ENCODE measurements around the gene LRP1.

DNA sequence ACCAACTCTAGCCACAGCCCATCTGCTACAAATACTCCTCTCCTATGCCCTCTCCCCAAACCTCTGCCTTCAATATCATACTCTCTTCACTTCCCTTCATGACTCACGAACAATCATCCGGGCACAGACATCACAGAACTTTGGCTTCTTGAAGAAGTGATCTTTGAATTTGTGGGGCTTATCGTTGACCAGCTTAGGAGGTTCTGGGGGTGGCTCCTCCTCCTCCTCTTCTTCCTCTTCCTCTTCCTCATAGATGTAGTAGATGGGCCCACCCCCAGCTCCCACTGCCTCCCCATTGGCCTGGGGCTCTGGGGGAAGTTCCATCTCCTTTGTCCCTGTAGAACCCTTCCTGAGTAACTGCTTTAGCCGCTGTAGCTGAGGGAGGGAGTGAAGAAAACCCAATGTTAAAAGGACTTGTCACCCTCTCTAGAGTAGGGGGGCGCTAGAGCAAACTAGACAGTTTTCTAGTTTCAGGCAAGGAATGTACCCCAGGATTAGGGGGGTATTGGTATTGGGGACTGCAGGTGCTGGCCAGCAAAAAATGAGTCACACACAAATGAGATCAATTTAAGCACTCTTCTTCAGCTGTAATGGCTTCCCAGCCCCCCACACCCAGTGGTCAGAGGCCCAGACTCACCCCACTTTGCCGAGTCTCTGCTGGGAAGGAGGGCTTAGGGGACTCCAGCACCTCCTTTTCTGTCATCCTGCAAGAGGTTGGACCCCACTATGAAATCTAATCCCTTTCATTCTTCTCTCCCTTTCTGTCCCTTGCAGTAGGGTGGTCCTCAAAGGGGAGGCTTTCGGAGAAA is 120.9 kb downstream of the LRP1 start:
- TF ChIP-seq, protein P1, sequence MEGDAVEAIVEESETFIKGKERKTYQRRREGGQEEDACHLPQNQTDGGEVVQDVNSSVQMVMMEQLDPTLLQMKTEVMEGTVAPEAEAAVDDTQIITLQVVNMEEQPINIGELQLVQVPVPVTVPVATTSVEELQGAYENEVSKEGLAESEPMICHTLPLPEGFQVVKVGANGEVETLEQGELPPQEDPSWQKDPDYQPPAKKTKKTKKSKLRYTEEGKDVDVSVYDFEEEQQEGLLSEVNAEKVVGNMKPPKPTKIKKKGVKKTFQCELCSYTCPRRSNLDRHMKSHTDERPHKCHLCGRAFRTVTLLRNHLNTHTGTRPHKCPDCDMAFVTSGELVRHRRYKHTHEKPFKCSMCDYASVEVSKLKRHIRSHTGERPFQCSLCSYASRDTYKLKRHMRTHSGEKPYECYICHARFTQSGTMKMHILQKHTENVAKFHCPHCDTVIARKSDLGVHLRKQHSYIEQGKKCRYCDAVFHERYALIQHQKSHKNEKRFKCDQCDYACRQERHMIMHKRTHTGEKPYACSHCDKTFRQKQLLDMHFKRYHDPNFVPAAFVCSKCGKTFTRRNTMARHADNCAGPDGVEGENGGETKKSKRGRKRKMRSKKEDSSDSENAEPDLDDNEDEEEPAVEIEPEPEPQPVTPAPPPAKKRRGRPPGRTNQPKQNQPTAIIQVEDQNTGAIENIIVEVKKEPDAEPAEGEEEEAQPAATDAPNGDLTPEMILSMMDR (IDR thresholded peaks at IDR 0.05; ENCODE audit: insufficient read depth, low read length), result no peak
- peak; percentile 25 for TF ChIP-seq POLR2AphosphoS5 (IDR thresholded peaks at IDR 0.05; ENCODE audit: low read depth)
